GM23338 (cell line): ENCODE data around the gene HEXA. TPM values are rescaled to one million over a fixed set of nuclear protein-coding genes. Genes with fewer than 3 reads are reported as not detected.

Source experiments
- ATAC-seq: fragments of 200-7000 bp; cut with Tn5 transposase; 3 replicates; pipeline ENCODE4 v1.9.1; 2020
- DNase-seq: peaks from one replicate; pipeline ENCODE4 v3.0.0-alpha.2; 2015; ENCODE audit warnings: low spot score
- H2AFZ ChIP-seq: fragments of 200-600 bp; sonication (generic); 2 replicates; pipeline ENCODE4 v1.8.0; 2016; ENCODE audit warnings: antibody characterized with exemption, mild to moderate bottlenecking, moderate library complexity
- H3F3A ChIP-seq: fragments of 200-600 bp; sonication (generic); replicated peaks from 2 replicates; pipeline ENCODE4 v1.8.0; 2017; ENCODE audit warnings: antibody characterized with exemption, mixed run types, low read depth
- H3K27ac ChIP-seq: fragments of 200-600 bp; sonication (generic); 2 replicates; pipeline ENCODE4 v1.6.1; 2016; ENCODE audit warnings: low read depth
- H3K27me3 ChIP-seq: fragments of 200-600 bp; sonication (generic); 2 replicates; pipeline ENCODE4 v1.8.0; 2016; ENCODE audit warnings: mild to moderate bottlenecking, mixed run types, moderate library complexity; ENCODE audit not compliant: insufficient read depth
- H3K36me3 ChIP-seq: fragments of 200-600 bp; sonication (generic); 2 replicates; pipeline ENCODE4 v1.8.0; 2016; ENCODE audit warnings: mild to moderate bottlenecking; ENCODE audit not compliant: insufficient read depth
- H3K4me1 ChIP-seq: fragments of 200-600 bp; sonication (generic); 2 replicates; pipeline ENCODE4 v1.8.0; 2016; ENCODE audit warnings: mild to moderate bottlenecking, moderate library complexity; ENCODE audit not compliant: insufficient read depth
- H3K4me2 ChIP-seq: fragments of 200-600 bp; sonication (generic); 2 replicates; pipeline ENCODE4 v1.7.1; 2017; ENCODE audit warnings: mixed run types
- H3K4me3 ChIP-seq: fragments of 200-600 bp; sonication (generic); 2 replicates; pipeline ENCODE4 v1.6.1; 2016; ENCODE audit warnings: mixed run types
- H3K79me2 ChIP-seq: fragments of 200-600 bp; sonication (generic); replicated peaks from 2 replicates; pipeline ENCODE4 v1.8.0; 2017; ENCODE audit warnings: mild to moderate bottlenecking; ENCODE audit not compliant: insufficient read depth
- H3K9me2 ChIP-seq: fragments of 200-600 bp; sonication (generic); 2 replicates; pipeline ENCODE4 v1.8.0; 2017; ENCODE audit not compliant: insufficient read depth
- H4K20me1 ChIP-seq: fragments of 200-600 bp; sonication (generic); replicated peaks from 2 replicates; pipeline ENCODE4 v1.8.0; 2017; ENCODE audit warnings: mild to moderate bottlenecking; ENCODE audit not compliant: insufficient read depth
- H3K27ac Mint-ChIP-seq: 2 replicates; pipeline ENCODE4 v1.8.0; 2020; ENCODE audit warnings: inconsistent platforms, mild to moderate bottlenecking, moderate library complexity, mixed read lengths
- H3K27me3 Mint-ChIP-seq: 3 replicates; pipeline ENCODE4 v1.8.0; 2022; ENCODE audit warnings: low read depth, mild to moderate bottlenecking, moderate library complexity, mixed read lengths, inconsistent platforms; ENCODE audit not compliant: insufficient read depth, poor library complexity
- H3K36me3 Mint-ChIP-seq: 3 replicates; pipeline ENCODE4 v1.8.0; 2021; ENCODE audit warnings: low read depth, mild to moderate bottlenecking, inconsistent platforms, moderate library complexity, mixed read lengths
- H3K4me1 Mint-ChIP-seq: 3 replicates; pipeline ENCODE4 v1.8.0; 2020; ENCODE audit warnings: mild to moderate bottlenecking, inconsistent platforms, mixed read lengths
- H3K4me3 Mint-ChIP-seq: 3 replicates; pipeline ENCODE4 v1.8.0; 2021; ENCODE audit warnings: moderate library complexity, mild to moderate bottlenecking, inconsistent platforms, mixed read lengths
- H3K9me3 Mint-ChIP-seq: 3 replicates; pipeline ENCODE4 v1.8.0; 2020; ENCODE audit warnings: moderate library complexity, mild to moderate bottlenecking, inconsistent platforms, mixed read lengths
- CREB1 ChIP-seq: fragments of 250-450 bp; sonication (Bioruptor Pico); IDR thresholded peaks from 2 replicates; pipeline ENCODE4 v1.5.0; 2020; ENCODE audit warnings: low read depth, mild to moderate bottlenecking, moderate library complexity
- CTCF ChIP-seq, 2 experiments: fragments of 200-600 bp in 1 of 2; sonication (generic) in 1 of 2; conservative IDR thresholded peaks; 2 replicates each; pipeline versions ENCODE4 v1.5.1 to v1.6.1; 2016 to 2017; ENCODE audit warnings: antibody characterized with exemption in 2 of 2, low read depth in 2 of 2, mild to moderate bottlenecking in 2 of 2, moderate library complexity in 1 of 2
- ETS1 ChIP-seq: IDR thresholded peaks from 2 replicates; pipeline ENCODE4 v1.6.1; 2016; ENCODE audit warnings: antibody characterized with exemption
- EZH2 ChIP-seq: fragments of 200-600 bp; sonication (generic); IDR thresholded peaks from one replicate; pipeline ENCODE4 v1.8.0; 2017; ENCODE audit warnings: antibody characterized with exemption, mild to moderate bottlenecking, low read depth; ENCODE audit not compliant: unreplicated experiment
- EZH2phosphoT487 ChIP-seq: fragments of 200-600 bp; sonication (generic); IDR thresholded peaks from one replicate; pipeline ENCODE4 v1.8.1; 2018; ENCODE audit warnings: antibody characterized with exemption; ENCODE audit not compliant: unreplicated experiment
- POLR2AphosphoS5 ChIP-seq: IDR thresholded peaks from 2 replicates; pipeline ENCODE4 v1.6.1; 2016; ENCODE audit warnings: antibody characterized with exemption, low read depth
- REST ChIP-seq: IDR thresholded peaks from one replicate; pipeline ENCODE4 v1.6.1; 2018; ENCODE audit warnings: antibody characterized with exemption; ENCODE audit not compliant: unreplicated experiment
- STAT1 ChIP-seq: IDR thresholded peaks from one replicate; pipeline ENCODE4 v1.6.1; 2016; ENCODE audit warnings: antibody characterized with exemption; ENCODE audit not compliant: unreplicated experiment
- ZNF114 ChIP-seq: fragments of 250-450 bp; sonication (Bioruptor Pico); IDR thresholded peaks from 2 replicates; pipeline ENCODE4 v1.5.0; 2020; ENCODE audit warnings: mild to moderate bottlenecking, moderate library complexity
- ZNF331 ChIP-seq: fragments of 250-450 bp; sonication (Bioruptor Pico); IDR thresholded peaks from 2 replicates; pipeline ENCODE4 v1.5.0; 2020; ENCODE audit warnings: low read depth, mild to moderate bottlenecking, moderate library complexity
- ZNF462 ChIP-seq: fragments of 250-450 bp; sonication (Bioruptor Pico); IDR thresholded peaks from 2 replicates; pipeline ENCODE4 v1.5.0; 2020; ENCODE audit warnings: mild to moderate bottlenecking, moderate library complexity
- polyA plus RNA-seq: library from polyadenylated mRNA; unstranded; fragments of >200 nt; fragmentation: Nextera tagmentation; extraction: Ambion mirVana; gene quantifications from 2 replicates; pipeline ENCODE4 v1.2.1, GENCODE V29; 2016
- total RNA-seq: library from RNA; depleted of rRNA; stranded (reverse); fragments of >200 nt; shearing (Covaris generic); gene quantifications from 2 replicates; pipeline ENCODE4 v1.2.3, GENCODE V29; 2014

HEXA gene
- total and polyA plus RNA-seq, 2 experiments from 2014 or later, result 43.0 to 43.8 TPM

GRCh38 chr15:72339777-72340177 is 36.0 kb downstream of the HEXA start:
- Mint-ChIP-seq H3K9me3 (no peaks in the 10 kb centered on the region), H3K27ac (no peak overlapping the region), H3K4me3 (no peak overlapping the region; the same call in 2 of the 3 replicates), H3K36me3 (no peaks in the 10 kb centered on the region), H3K27me3 (peaks cover 4% of the 10 kb centered on the region), H3K4me1 (peaks cover 10% of the 10 kb centered on the region; the same call in 2 of the 3 replicates)
- TF ChIP-seq CTCF (conservative IDR thresholded peaks at IDR 0.05; ENCODE audit: low read depth in 2 of 2) (no peak), ZNF462 (CRISPR knock-in tag) (no peak), STAT1 (no peak), ZNF114 (CRISPR knock-in tag) (no peak), POLR2AphosphoS5 (no peak), REST (no peak), CREB1 (CRISPR knock-in tag) (no peak), ETS1 (no peak), EZH2 (no peak), ZNF331 (CRISPR knock-in tag) (no peak), EZH2phosphoT487 (no peak)
- Histone ChIP-seq H3K9me2 (no peaks in the 10 kb centered on the region), H3K79me2 (no peaks in the 10 kb centered on the region), H3K4me1 (peaks cover 4% of the 10 kb centered on the region; the same call in 1 of the 2 replicates), H3F3A (no peaks in the 10 kb centered on the region), H3K27ac (no peak overlapping the region), H3K27me3 (no peaks in the 10 kb centered on the region), H3K4me3 (no peak overlapping the region), H2AFZ (no peak overlapping the region), H3K4me2 (no peak overlapping the region), H3K36me3 (no peaks in the 10 kb centered on the region), H4K20me1 (no peaks in the 10 kb centered on the region)
- no peak for DNase-seq
- ATAC-seq, result no peak
